Hepatocyte (in vitro differentiated cells): ENCODE data around the gene TGM2.

ENCODE experiments used
- EZH2 ChIP-seq: fragments of 200-600 bp; sonication (generic); IDR thresholded peaks from 2 replicates; pipeline ENCODE4 v1.6.1; 2016; ENCODE audit warnings: antibody characterized with exemption, mild to moderate bottlenecking, borderline replicate concordance
- EZH2phosphoT487 ChIP-seq: fragments of 200-600 bp; sonication (generic); IDR thresholded peaks from one replicate; pipeline ENCODE4 v1.6.1; 2018; ENCODE audit warnings: antibody characterized with exemption, mild to moderate bottlenecking, low read depth, moderate library complexity; ENCODE audit not compliant: unreplicated experiment, severe bottlenecking
- TF ChIP-seq, protein P1 (sequence below): fragments of 200-600 bp; sonication (generic); IDR thresholded peaks from 2 replicates; pipeline ENCODE4 v1.5.1; 2016; ENCODE audit warnings: antibody characterized with exemption, mild to moderate bottlenecking; ENCODE audit not compliant: poor library complexity

DNA sequence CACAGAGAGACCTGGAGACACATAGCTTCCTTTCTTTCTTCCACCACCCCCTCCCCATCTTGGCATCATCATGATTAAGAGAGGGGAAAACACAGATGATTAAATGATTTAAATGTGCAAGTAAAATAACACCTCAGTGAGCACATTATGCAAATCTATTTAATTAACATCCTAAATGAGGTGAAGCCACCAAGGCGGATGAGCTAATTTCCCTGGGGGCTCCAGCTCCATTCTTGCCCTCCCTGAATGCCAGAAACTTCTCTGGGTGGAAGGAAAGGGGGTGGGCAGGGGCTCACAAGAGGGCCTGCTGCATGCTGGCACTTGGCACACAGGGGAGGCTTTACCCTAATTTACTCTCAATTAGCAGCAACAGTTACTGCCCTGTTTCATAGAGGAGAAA lies 32.5 kb upstream of the TGM2 start:
- TF ChIP-seq, protein P1, sequence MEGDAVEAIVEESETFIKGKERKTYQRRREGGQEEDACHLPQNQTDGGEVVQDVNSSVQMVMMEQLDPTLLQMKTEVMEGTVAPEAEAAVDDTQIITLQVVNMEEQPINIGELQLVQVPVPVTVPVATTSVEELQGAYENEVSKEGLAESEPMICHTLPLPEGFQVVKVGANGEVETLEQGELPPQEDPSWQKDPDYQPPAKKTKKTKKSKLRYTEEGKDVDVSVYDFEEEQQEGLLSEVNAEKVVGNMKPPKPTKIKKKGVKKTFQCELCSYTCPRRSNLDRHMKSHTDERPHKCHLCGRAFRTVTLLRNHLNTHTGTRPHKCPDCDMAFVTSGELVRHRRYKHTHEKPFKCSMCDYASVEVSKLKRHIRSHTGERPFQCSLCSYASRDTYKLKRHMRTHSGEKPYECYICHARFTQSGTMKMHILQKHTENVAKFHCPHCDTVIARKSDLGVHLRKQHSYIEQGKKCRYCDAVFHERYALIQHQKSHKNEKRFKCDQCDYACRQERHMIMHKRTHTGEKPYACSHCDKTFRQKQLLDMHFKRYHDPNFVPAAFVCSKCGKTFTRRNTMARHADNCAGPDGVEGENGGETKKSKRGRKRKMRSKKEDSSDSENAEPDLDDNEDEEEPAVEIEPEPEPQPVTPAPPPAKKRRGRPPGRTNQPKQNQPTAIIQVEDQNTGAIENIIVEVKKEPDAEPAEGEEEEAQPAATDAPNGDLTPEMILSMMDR: no peak
- TF ChIP-seq EZH2 (no peak), EZH2phosphoT487 (no peak)
